T-cell (primary cell): ENCODE results near the gene BCL2. TPM values are rescaled to one million over a fixed set of nuclear protein-coding genes. Genes with fewer than 3 reads are reported as not detected.

Source experiments
- ATAC-seq, 4 experiments: fragments of 200-7000 bp in 3 of 4; fragments of 150-1000 bp in 1 of 4; cut with Tn5 transposase; replicated peaks in 1 of 4; 1 replicate in 3 of 4; 2 replicates in 1 of 4; pipeline ENCODE4 v1.10.0; 2021; ENCODE audit warnings: moderate library complexity in 3 of 4, mild to moderate bottlenecking in 2 of 4, moderate number of reproducible peaks in 1 of 4
- CTCF ChIA-PET, 2 donors: fragments of 300-600 bp; sonication (Branson Sonifier 250); formaldehyde crosslinking; loops; one replicate each; lab custom pipeline; 2022; ENCODE audit warnings: antibody characterized with exemption in 2 of 2; lab: Charles Lee
- POLR2A ChIA-PET, 2 donors: fragments of 300-600 bp; sonication (Branson Sonifier 250); formaldehyde crosslinking; loops; one replicate each; lab custom pipeline; 2022; ENCODE audit warnings: antibody characterized with exemption in 2 of 2; lab: Charles Lee
- DNase-seq, 35 experiments: peaks; one replicate each; pipeline versions ENCODE4 v3.0.0 to v3.0.0-alpha.2; 2013 to 2023
- H3K27ac ChIP-seq: one replicate; pipeline ENCODE4 v1.5.1; 2013; ENCODE audit warnings: low read length
- H3K27me3 ChIP-seq, 2 experiments: replicated peaks in 1 of 2; 1 replicate in 1 of 2; 2 replicates in 1 of 2; pipeline versions ENCODE4 v1.6.1 to v1.7.0; 2013; ENCODE audit warnings: low read length in 1 of 2, mixed read lengths in 1 of 2; ENCODE audit not compliant: control insufficient read depth in 2 of 2, insufficient read depth in 2 of 2; ENCODE audit errors: extremely low read depth in 1 of 2
- H3K36me3 ChIP-seq, 2 donors: 1 replicate in 1 of 2; 2 replicates in 1 of 2; pipeline versions ENCODE4 v1.6.1 to v1.7.0; 2013; ENCODE audit warnings: low read length in 1 of 2; ENCODE audit not compliant: control insufficient read depth in 2 of 2, insufficient read depth in 1 of 2; ENCODE audit errors: extremely low read depth in 1 of 2
- H3K4me1 ChIP-seq, 2 experiments: 1 replicate in 1 of 2; 2 replicates in 1 of 2; pipeline versions ENCODE4 v1.6.1 to v1.7.0; 2013; ENCODE audit warnings: low read length in 2 of 2, mixed read lengths in 1 of 2; ENCODE audit not compliant: insufficient read depth in 2 of 2, control insufficient read depth in 1 of 2; ENCODE audit errors: extremely low read depth in 1 of 2
- H3K4me3 ChIP-seq, 2 donors: 1 replicate in 1 of 2; 2 replicates in 1 of 2; pipeline versions ENCODE4 v1.5.1 to v1.7.0; 2013; ENCODE audit warnings: mild to moderate bottlenecking in 2 of 2, low read length in 1 of 2, moderate library complexity in 1 of 2; ENCODE audit not compliant: control insufficient read depth in 1 of 2; ENCODE audit errors: extremely low read depth in 1 of 2
- H3K9me3 ChIP-seq: 2 replicates; pipeline ENCODE4 v1.7.0; 2013
- H3K27ac Mint-ChIP-seq, 2 donors: one replicate each; pipeline ENCODE4 v1.8.0; 2020 to 2021; ENCODE audit warnings: mild to moderate bottlenecking in 2 of 2, mixed read lengths in 2 of 2
- H3K27me3 Mint-ChIP-seq, 2 donors: one replicate each; pipeline ENCODE4 v1.8.0; 2021 to 2022; ENCODE audit warnings: mixed read lengths in 2 of 2
- H3K36me3 Mint-ChIP-seq: one replicate; pipeline ENCODE4 v1.8.0; 2021; ENCODE audit warnings: mixed read lengths
- H3K4me1 Mint-ChIP-seq, 3 donors: one replicate each; pipeline ENCODE4 v1.8.0; 2020 to 2022; ENCODE audit warnings: mixed read lengths in 3 of 3, mild to moderate bottlenecking in 1 of 3
- H3K4me3 Mint-ChIP-seq, 3 donors: one replicate each; pipeline ENCODE4 v1.8.0; 2020 to 2022; ENCODE audit warnings: mild to moderate bottlenecking in 3 of 3, mixed read lengths in 3 of 3, moderate library complexity in 3 of 3
- H3K9me3 Mint-ChIP-seq, 3 donors: one replicate each; pipeline ENCODE4 v1.8.0; 2020 to 2022; ENCODE audit warnings: mixed read lengths in 3 of 3
- WGBS: methylation state at CpG from one replicate; pipeline ENCODE4 v1.1.5; 2013; ENCODE audit warnings: missing lambda C conversion rate; ENCODE audit not compliant: insufficient coverage; 5-methylcytosine and 5-hydroxymethylcytosine counted together
- total RNA-seq, 35 experiments: library from RNA in 6 of 35; stranded (reverse) in 6 of 35; fragments of 120-200 nt in 1 of 35; gene quantifications; one replicate each; pipeline versions ENCODE4 v1.2.1 to v1.2.4 and lab custom pipeline; 2013 to 2026

Gene BCL2
- total RNA-seq, 5 donors from 2014 or later (not counting 1 experiment from before 2014, with no cell fraction given): 113 to 201 (median 123) TPM

DNA sequence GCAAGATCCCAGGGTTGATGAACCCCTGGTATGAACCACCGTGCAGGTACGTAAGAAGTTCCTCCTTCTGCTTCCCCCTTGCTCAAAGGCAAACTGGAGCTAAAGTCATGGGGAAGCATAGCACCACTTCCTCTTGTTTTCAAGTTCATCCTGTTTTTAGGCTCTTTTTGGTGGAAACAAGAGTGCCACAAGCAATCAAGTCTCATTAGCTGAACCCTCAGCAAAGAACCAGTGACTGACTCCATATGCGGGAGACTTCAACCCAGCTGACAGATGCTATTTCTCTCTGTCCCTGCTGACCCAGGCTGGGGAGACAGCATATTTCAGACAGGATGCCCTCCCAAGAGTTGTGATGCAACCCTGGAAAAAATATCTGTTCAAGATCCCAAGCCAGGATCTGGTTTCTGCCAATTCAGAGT, 47.7 kb downstream of the BCL2 start:
- DNase-seq: no peak
- H3K4me3 ChIP-seq: no peak overlapping the region
- H3K4me1 ChIP-seq: peaks cover 22 to 27% of the 10 kb centered on the region in 2 experiments
- no peak overlapping the region for H3K27ac ChIP-seq
- H3K27me3 Mint-ChIP-seq: no peaks in the 10 kb centered on the region
- CTCF ChIA-PET: no interaction called here
- H3K4me1 Mint-ChIP-seq: peaks cover 87 to 98% (median 95%) of the 10 kb centered on the region in 3 donors
- peaks cover 30% of the 10 kb centered on the region for H3K36me3 Mint-ChIP-seq
- H3K27ac Mint-ChIP-seq: peak overlapping the region; percentile 79
- POLR2A ChIA-PET: interaction anchor here in 1 of 2 donors (0.6 to 0.9 kb wide), 2 partner anchors 10 to 161 kb away, joined by 3 read pairs; no protein-coding TSS in a partner anchor
- H3K4me3 Mint-ChIP-seq: peak overlapping the region in 1 of 3 donors; percentile 42
- no peak for ATAC-seq
- no peaks in the 10 kb centered on the region for H3K9me3 ChIP-seq
- WGBS: 93% methylated on average over 3 of the region's 3 CpGs
- H3K36me3 ChIP-seq: peaks cover 0 to under 1% of the 10 kb centered on the region in 2 donors
- H3K9me3 Mint-ChIP-seq: no peaks in the 10 kb centered on the region
- H3K27me3 ChIP-seq: no peaks in the 10 kb centered on the region

DNA sequence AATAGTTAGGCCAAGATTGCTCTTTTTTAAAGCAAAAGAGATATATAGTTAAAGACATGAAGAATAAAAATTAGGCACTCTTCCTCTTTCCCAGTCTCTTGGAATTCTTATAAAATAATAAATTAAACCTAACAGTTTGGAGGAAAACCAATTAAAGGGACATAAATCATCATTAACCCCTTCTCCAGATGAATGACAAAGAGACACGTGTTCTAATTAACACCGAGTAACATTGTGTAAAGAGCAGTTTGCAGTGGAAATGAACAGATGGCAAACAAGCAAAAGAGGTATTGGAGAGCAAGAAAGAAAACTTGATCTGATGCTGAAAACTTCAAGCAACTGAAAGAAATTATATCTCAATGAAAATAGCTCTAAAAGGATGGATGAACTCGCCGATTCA, 48.4 kb downstream of the BCL2 start:
- Mint-ChIP-seq H3K36me3 (peaks cover 25% of the 10 kb centered on the region), H3K4me3 (no peak overlapping the region), H3K4me1 (peaks cover 84 to 96% (median 93%) of the 10 kb centered on the region in 3 donors), H3K27ac (peak overlapping the region; percentile 79), H3K27me3 (no peaks in the 10 kb centered on the region), H3K9me3 (no peaks in the 10 kb centered on the region)
- DNase-seq (no peak), ATAC-seq (no peak)
- Histone ChIP-seq H3K27me3 (no peaks in the 10 kb centered on the region), H3K36me3 (no peaks in the 10 kb centered on the region), H3K27ac (no peak overlapping the region), H3K4me1 (peaks cover 24 to 29% of the 10 kb centered on the region in 2 experiments), H3K4me3 (no peak overlapping the region), H3K9me3 (no peaks in the 10 kb centered on the region)
- ChIA-PET POLR2A (interaction anchor here (0.5 to 0.9 kb wide), 3 partner anchors 10 to 153 kb away, joined by 3 to 6 read pairs (median 4); no protein-coding TSS in a partner anchor), CTCF (no interaction called here)
- WGBS: no CpG with 5 or more reads among the region's 4 CpGs

GRCh38 chr18:63267975-63268721, 51.4 kb downstream of the BCL2 start:
- ChIA-PET CTCF (interaction anchor here (1.2 to 4.0 kb wide), 2 partner anchors 50 kb away, joined by 3 to 12 read pairs; no protein-coding TSS in a partner anchor), POLR2A (no interaction called here)
- WGBS: 60% methylated on average over 2 of the region's 8 CpGs
- Mint-ChIP-seq H3K9me3 (no peaks in the 10 kb centered on the region), H3K4me1 (peaks cover 76 to 95% (median 81%) of the 10 kb centered on the region in 3 donors), H3K27ac (peak overlapping the region; percentile 42 to 81), H3K27me3 (no peaks in the 10 kb centered on the region), H3K4me3 (peak overlapping the region in 2 of 3 donors; percentile 29 to 70), H3K36me3 (peaks cover 27% of the 10 kb centered on the region)
- Histone ChIP-seq H3K27me3 (no peaks in the 10 kb centered on the region), H3K4me3 (no peak overlapping the region), H3K36me3 (peaks cover 0 to 3% of the 10 kb centered on the region in 2 donors), H3K27ac (peak overlapping the region; percentile 19), H3K4me1 (peaks cover 21 to 26% of the 10 kb centered on the region in 2 experiments), H3K9me3 (no peaks in the 10 kb centered on the region)
- no peak for DNase-seq
- peak; percentile 56 to 83 (median 79) for ATAC-seq

DNA sequence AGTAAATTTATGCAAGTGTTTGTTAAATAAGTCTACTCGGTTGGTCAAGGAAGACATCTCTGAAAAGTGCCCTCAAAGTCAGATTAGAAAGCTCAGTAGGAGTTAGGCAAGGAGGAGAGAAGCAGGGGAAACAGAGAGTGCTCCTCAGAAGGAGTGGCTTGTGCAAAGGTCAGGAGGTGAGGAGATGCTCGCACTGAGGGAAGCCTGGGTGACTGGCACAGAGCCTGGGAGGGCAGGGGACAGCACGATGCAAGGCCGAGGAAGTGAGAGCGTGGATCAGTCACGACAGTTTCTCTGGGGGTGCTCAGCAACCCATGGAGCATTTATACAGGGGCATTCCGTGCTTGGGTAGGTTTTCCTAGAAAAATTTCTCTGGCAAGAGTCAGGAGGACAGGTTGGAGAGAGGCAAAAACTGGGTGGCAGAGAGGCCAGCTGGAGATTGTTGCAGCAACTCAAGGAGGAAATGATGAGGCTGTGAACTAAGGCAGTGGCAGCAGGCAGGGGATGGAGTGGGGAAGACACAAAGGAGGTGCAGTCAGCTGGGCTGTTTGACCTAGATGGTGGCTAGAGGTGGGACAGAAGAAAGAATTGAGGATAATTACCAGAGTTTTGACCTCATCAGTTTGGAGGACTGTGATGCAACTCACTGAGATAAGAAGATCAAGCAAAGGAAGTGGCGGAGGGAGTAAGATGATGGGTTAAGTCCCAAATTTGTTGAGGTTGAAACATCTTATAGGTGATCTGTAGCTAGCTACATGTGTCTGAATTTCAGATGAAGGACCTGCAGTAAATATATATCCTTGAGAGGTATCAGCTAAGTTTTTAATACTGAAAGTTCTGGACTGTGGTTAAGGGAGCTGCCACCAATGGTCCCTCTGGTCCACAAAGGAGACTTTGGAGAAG, 52.4 kb downstream of the BCL2 start:
- ChIA-PET CTCF (interaction anchor here in 1 of 2 donors (4.0 kb wide), 1 partner anchor 51 kb away, joined by 12 read pairs; no protein-coding TSS in a partner anchor), POLR2A (interaction anchor here in 1 of 2 donors (0.7 kb wide), 1 partner anchor 41 kb away, joined by 3 read pairs; no protein-coding TSS in a partner anchor)
- Histone ChIP-seq H3K4me3 (no peak overlapping the region), H3K36me3 (peaks cover 0 to 3% of the 10 kb centered on the region in 2 donors), H3K27me3 (no peaks in the 10 kb centered on the region), H3K27ac (peak overlapping the region; percentile 26), H3K9me3 (no peaks in the 10 kb centered on the region), H3K4me1 (peaks cover 21 to 25% of the 10 kb centered on the region in 2 experiments)
- H3K36me3 Mint-ChIP-seq: peaks cover 29% of the 10 kb centered on the region
- H3K27ac Mint-ChIP-seq: peak overlapping the region; percentile 74 to 81
- WGBS: 89% methylated on average over 8 of the region's 8 CpGs
- ATAC-seq: peak; percentile 35 to 49 (median 40)
- no peaks in the 10 kb centered on the region for H3K9me3 Mint-ChIP-seq
- no peaks in the 10 kb centered on the region for H3K27me3 Mint-ChIP-seq
- DNase-seq: no peak
- peaks cover 76 to 95% (median 80%) of the 10 kb centered on the region in 3 donors for H3K4me1 Mint-ChIP-seq
- peak overlapping the region in 2 of 3 donors; percentile 38 to 70 for H3K4me3 Mint-ChIP-seq

DNA sequence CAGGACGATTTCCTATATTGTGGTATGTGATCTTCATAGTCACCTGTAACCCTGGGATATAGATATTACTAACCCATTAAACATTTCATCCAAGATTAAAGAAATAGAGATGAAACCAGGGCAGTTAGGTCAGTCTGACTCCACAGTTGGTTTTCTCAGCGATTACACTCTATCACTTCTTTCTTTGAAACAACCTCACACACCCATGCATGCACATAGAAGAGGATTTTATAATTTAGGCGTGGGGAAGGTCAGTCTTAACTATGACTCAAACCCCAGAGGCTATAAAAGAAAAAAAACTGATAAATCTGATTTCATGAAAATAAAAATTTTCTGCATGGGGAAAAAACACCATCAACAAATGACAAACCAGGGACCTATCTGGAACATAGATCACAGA, 54.2 kb downstream of the BCL2 start:
- Histone ChIP-seq H3K27me3 (no peaks in the 10 kb centered on the region), H3K4me3 (no peak overlapping the region), H3K9me3 (no peaks in the 10 kb centered on the region), H3K27ac (no peak overlapping the region), H3K4me1 (peaks cover 17 to 20% of the 10 kb centered on the region in 2 experiments), H3K36me3 (peaks cover 0 to 3% of the 10 kb centered on the region in 2 donors)
- Mint-ChIP-seq H3K9me3 (no peaks in the 10 kb centered on the region), H3K36me3 (peaks cover 34% of the 10 kb centered on the region), H3K27me3 (no peaks in the 10 kb centered on the region), H3K27ac (no peak overlapping the region), H3K4me1 (peaks cover 73 to 92% (median 75%) of the 10 kb centered on the region in 3 donors), H3K4me3 (no peak overlapping the region)
- ChIA-PET CTCF (interaction anchor here in 1 of 2 donors (4.0 kb wide), 1 partner anchor 53 kb away, joined by 12 read pairs; no protein-coding TSS in a partner anchor), POLR2A (interaction anchor here in 1 of 2 donors (0.5 kb wide), 1 partner anchor 26 kb away, joined by 3 read pairs; no protein-coding TSS in a partner anchor)
- ATAC-seq: no peak
- WGBS: no CpG with 5 or more reads among the region's 3 CpGs
- no peak for DNase-seq
